ENCODE measurements around the gene NFE2L3.
A peak's percentile ranks its signal among the peaks of the same experiment; 100 is the strongest.
"Not testable (repeated sequence)": the region's sequence is repeated elsewhere in the genome, so short reads cannot be mapped to it uniquely, and the experiment has no call there.

The NFE2L3 gene

DNA sequence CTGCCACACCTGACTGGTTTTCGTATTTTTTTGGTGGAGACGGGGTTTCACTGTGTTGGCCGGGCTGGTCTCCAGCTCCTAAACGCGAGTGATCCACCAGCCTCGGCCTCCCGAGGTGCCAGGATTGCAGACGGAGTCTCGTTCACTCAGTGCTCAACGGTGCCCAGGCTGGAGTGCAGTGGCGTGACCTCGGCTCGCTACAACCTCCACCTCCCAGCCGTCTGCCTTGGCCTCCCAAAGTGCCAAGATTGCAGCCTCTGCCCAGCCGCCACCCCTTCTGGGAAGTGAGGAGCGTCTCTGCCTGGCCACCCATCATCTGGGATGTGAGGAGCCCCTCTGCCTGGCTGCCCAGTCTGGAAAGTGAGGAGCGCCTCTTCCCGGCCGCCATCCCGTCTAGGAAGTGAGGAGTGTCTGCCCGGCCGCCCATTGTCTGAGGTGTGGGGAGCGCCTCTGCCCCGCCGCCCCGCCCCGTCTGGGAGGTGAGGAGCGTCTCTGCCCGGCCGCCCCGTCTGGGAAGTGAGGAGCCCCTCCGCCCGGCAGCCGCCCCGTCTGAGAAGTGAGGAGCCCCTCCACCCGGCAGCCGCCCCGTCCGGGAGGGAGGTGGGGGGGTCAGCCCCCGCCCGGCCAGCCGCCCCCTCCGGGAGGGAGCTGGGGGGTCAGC, 4.2 kb upstream of the NFE2L3 start:
- DNase-seq = not testable (repeated sequence)

- DNase-seq = not testable (repeated sequence)
These were observed 3.7 kb upstream of the NFE2L3 start for GRCh38 chr7:26148307-26148700.

DNA sequence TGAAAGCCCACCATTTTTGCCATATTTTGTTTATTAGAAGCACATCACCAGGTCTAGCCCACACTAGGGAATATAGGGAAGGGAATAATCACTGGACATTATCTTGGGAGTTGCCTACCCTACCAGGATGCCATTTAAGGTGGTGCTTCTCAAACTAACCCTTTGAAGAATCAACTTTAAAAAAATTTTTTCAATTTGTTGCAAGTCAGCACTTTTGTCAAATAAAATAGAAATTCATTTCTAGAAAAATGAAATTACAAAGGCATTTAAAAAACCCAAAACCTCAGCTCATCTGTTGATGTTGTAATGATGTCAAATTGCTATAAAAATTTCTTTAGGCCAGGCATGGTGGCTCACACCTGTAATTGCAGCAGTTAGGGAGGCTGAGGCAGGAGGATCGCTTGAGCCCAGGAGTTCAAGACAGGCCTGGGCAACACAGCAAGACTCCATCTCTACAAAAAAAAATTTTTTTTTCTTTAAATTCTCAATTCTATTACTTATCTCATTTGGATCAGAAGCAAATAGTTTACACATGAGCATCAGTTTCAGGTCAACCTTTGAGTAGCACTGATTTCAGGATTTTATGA, 2.5 kb upstream of the NFE2L3 start:
- DNase-seq = no peak

DNA sequence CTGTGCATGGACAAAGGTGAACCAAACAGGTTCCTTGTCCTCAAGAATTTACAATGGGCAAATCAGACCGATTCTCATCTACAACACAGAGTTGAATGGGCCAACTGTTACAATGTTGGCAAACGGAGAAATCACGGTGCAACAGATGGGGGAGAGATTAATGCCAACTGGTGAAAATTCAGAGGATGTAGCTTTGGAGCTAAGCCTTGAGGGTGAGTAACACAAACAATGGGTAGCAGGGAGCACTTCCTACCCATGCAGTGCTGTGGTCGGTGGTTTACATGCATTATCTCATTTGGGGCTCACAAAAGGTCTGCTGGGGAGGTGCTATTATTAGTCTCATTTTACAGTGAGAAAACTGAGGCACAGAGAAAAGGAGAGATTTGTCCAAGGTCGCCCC, 902 bp upstream of the NFE2L3 start:
- DNase-seq = no peak

DNA sequence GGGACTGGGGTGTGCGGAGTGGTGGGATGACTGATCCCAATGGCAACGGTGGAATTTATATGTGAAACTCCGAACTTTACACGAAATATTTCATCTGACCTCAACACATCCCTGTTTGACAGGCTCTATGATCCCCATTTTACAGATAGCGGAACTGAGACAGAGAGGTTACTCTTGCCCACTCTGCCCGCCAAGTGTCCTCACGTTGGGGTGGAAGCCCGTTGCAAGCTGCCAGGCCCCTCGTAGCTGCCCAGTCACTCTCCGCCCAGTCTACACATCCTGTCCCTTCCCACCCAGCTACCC, 397 bp upstream of the NFE2L3 start:
- DNase-seq = no peak

DNA sequence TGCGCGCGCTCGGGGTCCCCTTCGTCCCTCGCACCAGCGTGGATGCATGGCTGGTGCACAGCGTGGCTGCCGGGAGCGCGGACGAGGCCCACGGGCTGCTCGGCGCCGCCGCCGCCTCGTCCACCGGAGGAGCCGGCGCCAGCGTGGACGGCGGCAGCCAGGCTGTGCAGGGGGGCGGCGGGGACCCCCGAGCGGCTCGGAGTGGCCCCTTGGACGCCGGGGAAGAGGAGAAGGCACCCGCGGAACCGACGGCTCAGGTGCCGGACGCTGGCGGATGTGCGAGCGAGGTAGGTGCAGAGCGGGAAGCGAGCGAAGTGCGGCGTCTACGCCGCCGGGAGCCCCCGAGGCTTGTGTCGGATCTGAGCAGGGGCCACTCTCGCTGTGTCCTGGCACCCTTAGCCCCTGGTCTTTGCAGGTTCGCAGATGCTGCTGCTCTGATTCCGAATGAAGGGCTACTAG, 813 bp downstream of the NFE2L3 start:
- DNase-seq = not testable (repeated sequence)

DNA sequence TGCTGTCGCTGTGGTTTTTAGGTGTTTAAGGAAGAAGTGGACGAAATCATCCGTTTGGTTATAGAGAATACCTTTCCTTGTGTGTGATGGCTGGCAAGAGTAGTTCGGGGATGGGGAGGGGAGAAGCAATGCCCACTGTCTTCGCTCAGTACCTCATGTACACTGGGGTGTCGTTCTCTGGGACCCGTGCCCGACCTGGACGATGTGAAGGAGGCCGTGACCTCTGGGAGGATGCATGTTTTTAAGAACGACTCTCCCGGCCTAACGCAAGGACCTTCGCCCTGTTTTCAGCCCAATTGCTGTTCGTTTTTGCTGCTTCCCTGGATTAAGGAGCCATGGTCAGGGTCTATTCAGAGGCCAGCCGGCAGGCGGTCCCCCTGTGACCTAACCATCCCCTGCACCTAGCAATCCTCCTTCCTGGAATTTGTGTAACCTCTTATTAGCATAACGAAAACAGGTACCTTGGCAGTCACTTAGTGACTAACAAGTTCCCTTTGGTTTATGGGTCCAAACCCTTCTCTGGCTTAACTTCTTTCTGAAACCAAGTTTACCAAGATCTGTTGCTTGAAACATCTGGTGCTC, 1.3 kb downstream of the NFE2L3 start:
- peak; percentile 16 for DNase-seq

DNA sequence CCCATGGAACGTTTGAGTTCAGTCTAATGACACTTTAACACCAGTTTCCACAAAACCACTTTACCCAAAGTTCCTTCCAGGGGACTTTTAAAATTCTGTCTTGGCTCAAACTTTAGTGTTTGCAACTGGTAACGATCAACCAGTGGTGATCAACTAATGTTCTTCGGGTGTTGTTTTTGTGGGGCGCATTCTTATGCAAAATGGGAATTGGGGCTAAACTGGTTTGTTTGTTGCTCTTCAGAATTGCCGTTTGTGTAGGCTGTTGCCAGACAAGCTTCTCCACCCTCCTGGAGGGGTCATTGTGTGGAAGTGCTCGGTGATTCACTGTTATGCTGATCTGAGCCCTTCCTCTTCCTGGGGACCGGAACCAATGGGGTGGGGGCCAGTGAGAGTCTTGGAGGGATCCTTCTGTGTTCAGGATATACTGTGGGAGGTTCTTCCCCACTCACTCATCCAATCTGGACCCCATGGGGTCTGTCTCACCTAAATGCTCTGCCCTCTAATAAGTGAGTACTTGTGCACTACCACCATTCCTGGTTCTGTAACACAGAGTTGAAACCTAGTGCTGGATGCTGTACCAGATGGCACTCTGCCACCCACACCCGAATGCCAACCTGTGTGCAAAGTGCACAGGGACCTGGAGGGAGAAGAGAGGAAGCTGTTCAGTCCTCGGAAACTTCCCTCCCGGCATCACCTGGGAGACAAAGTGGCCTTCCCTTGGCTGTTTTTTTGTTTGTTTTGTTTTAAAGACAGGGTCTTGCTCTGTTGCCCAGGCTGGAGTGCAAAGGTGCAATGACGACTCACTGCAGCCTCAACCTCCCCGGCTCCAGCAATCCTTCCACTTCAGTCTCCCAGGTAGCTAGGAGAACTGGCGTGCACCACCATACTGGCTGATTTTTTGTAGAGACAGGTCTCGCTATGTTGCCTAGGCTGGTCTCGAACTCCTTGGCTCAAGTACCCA, 2.1 kb downstream of the NFE2L3 start:
- DNase-seq = peak; percentile 59

GRCh38 chr7:26155531-26156375, 3.8 kb downstream of the NFE2L3 start:
- DNase-seq = peak; percentile 86

- peak; percentile 98 for DNase-seq
These were observed 4.7 kb downstream of the NFE2L3 start for GRCh38 chr7:26156451-26157420.

DNA sequence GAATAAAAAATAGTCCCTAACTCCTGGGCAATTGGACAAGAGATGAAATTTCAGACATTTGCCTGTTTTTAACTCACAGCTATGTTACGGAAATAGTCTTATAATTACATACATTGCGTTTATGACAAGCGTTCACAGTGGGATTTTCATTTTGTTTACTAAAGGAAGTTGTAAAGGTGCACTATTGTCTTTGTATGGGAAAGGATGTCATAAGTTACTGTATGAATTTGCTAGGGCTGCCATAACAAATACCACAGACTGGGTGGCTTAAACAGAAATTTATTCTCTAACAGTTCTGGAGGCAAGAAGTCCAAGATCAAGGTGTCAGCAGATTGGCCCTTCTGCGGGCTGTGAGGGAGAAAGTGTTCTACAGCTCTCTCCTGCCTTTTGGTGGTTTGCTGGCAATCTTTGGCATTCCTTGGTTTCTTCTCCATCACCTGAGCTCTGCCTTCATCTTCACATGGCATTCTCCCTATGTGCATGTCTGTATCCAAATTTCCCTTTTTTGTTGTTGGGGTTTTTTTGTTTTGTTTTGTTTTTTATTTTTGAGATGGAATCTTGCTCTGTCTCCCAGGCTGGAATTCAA, 5.6 kb downstream of the NFE2L3 start:
- no peak for DNase-seq

- peak; percentile 22 for DNase-seq
These were observed 7.2 kb downstream of the NFE2L3 start for GRCh38 chr7:26159243-26159642.

DNA sequence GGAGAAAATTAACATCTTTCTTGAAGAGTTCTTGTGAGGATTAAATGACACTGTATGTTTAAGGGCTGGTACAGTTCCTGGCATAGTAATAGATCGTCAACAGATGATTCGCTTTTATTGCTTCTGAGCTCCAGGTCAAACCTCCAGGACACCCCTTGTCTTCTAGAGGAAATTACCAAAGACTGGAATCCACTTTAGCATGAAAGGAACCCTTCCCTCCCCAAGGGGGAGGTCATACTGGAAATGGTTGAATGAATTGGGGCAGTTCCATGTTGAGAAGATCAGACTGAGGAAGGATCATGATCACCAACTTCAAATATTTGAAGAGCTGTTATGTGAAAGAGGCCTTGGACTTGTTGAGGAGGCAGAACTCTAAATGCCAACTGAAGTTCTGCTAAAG, 8.9 kb downstream of the NFE2L3 start:
- no peak for DNase-seq

DNA sequence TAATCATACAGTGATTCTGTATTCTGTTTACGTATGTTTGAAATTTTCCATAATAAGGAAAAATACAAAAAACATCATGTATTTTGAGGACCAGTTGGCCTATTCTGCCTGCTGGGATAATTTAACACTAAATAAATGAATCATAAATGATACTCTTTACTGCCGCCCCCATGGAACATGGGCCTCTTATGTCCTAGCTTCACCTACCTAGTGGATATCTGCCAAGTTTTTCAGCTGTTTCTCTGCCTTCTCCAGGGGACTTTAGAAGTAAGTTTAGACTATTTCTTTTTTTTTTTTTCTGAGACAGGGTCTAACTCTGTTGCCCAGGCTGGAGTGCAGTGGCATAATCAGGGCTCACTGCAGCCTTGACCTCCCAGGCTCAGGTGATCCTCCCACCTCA, 10.4 kb downstream of the NFE2L3 start:
- DNase-seq = no peak

GRCh38 chr7:26163804-26164203, 11.8 kb downstream of the NFE2L3 start:
- DNase-seq = not testable (repeated sequence)

DNA sequence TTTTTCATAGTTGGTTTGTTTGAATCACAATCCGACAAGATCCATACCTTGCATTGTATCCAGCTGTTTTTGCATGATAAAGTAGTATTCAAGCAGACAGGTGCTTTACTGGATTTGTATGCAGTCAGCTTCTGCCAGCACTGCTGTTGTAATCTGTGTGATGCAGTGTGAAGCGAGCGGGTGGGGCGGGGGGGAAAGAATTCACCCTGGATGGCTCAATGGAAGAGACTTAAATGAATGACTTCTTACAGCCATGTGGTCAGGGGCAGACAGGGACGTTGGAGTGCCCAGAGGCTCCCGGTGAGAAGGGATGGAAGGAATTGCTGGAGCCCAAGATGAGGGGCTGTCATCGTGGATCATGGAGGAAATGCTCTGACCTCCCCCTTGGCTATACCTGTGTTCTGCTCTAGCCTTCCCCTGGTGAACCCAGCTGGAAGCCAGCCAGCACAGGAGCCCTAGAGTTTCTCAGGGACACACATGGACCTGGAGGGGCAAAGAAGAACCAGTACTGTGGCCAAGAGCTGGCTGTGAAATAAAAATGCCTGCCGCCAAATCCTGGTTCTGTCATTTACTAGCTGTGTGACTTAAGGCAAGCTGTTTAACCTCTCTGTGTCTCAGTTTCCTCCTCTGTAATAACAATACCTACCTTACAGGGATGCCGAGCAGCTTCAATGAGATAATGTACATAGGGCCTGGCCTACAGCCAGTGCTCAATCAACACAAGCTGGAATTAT, 14.1 kb downstream of the NFE2L3 start:
- no peak for DNase-seq

DNA sequence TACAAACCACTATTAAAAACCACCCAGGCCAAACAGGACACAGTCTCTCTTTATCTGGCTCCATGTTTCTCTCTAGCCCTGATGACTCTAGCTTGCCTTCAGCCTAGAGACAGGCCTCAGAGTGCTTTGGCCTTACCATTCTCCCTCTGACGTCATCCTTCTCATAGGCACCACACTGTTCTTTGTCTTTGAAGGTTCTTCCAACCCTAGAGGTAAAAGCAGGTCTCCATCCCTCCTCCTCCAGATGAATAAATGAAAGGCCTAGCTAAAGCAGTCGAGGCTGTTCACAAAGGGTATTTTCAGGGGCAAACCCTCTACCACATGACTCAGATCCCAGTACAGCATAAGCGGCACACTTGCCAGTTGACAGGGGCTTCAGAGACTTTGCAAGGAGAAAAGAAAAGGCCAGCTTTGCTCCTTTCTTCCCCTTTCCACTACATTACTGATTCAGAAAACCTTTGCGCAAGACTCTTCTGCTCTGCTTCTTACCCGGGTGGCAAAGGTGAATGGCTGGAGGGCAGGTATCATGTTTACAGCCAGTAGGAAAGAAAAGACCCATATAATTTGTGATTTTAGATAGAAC, 14.8 kb downstream of the NFE2L3 start:
- no peak for DNase-seq

GRCh38 chr7:26167303-26167934, 15.4 kb downstream of the NFE2L3 start:
- no peak for DNase-seq

GRCh38 chr7:26168458-26169023, 16.5 kb downstream of the NFE2L3 start:
- DNase-seq = no peak

All from kidney glomerular epithelial cell (primary cell).